ENCODE data around the gene PRKG1. TPM values are rescaled to one million over a fixed set of nuclear protein-coding genes. Genes with fewer than 3 reads are reported as not detected.

The PRKG1 gene
- total RNA-seq, 1 donor from 2014 or later: 17.9 TPM

GRCh38 chr10:52111101-52111891 is 1037.0 kb downstream of the PRKG1 start:
- Histone ChIP-seq H3K9me3 (no peaks in the 10 kb centered on the region), H3K4me1 (no peaks in the 10 kb centered on the region), H3K27ac (no peak overlapping the region), H3K36me3 (no peaks in the 10 kb centered on the region), H3K27me3 (no peaks in the 10 kb centered on the region), H3K4me3 (no peak overlapping the region)
- DNase-seq (ENCODE audit: extremely low spot score in 2 of 2): no peak
- intact Hi-C loops (cut with DNase I): no loop called here
- TF ChIP-seq POLR2A (IDR thresholded peaks at IDR 0.05): no peak
- TF ChIP-seq CTCF (IDR thresholded peaks at IDR 0.05): no peak
- no peak for TF ChIP-seq POLR2AphosphoS5 (IDR thresholded peaks at IDR 0.05; ENCODE audit: insufficient read depth in 1 of 2, low read depth in 1 of 2)

- no peaks in the 10 kb centered on the region for H3K27me3 ChIP-seq
- no peak overlapping the region for H3K27ac ChIP-seq
- no peak for DNase-seq (ENCODE audit: extremely low spot score in 2 of 2)
- intact Hi-C loops (cut with DNase I): loop anchor here (5.0 kb wide), 1 partner anchor 1189 kb away; no protein-coding TSS in a partner anchor
- no peaks in the 10 kb centered on the region for H3K9me3 ChIP-seq
- H3K36me3 ChIP-seq: no peaks in the 10 kb centered on the region
- H3K4me3 ChIP-seq: no peak overlapping the region
- TF ChIP-seq POLR2A (IDR thresholded peaks at IDR 0.05) (no peak), CTCF (IDR thresholded peaks at IDR 0.05) (no peak), POLR2AphosphoS5 (IDR thresholded peaks at IDR 0.05; ENCODE audit: insufficient read depth in 1 of 2, low read depth in 1 of 2) (no peak)
- H3K4me1 ChIP-seq: no peaks in the 10 kb centered on the region
Observed at GRCh38 chr10:52115823-52116222, 1041.5 kb downstream of the PRKG1 start.

DNA sequence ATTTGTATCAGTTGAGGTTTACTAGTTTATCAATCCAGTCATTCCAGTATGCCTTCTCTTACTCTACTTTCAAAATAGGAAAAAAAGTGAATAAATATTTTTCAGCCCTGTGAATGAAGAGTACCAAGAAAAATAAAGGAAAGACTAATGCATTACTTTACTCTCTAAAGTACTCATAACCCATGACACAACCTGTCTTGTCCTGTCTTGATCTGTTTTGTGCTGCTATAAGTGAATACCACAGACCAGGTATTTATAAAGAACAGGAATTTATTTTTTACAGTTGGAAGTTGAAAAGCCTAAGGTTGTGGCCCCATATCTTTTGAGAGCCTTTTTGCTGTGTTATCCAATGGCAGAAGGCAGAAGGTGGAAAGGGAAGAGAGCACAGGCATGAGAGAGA is 1045.2 kb downstream of the PRKG1 start:
- intact Hi-C loops (cut with DNase I): loop anchor here (5.0 kb wide), 1 partner anchor 1192 kb away; no protein-coding TSS in a partner anchor
- Histone ChIP-seq H3K4me3 (no peak overlapping the region), H3K4me1 (no peaks in the 10 kb centered on the region), H3K27ac (no peak overlapping the region), H3K36me3 (no peaks in the 10 kb centered on the region), H3K9me3 (no peaks in the 10 kb centered on the region), H3K27me3 (no peaks in the 10 kb centered on the region)
- no peak for TF ChIP-seq POLR2A (IDR thresholded peaks at IDR 0.05)
- no peak for TF ChIP-seq CTCF (IDR thresholded peaks at IDR 0.05)
- no peak for TF ChIP-seq POLR2AphosphoS5 (IDR thresholded peaks at IDR 0.05; ENCODE audit: insufficient read depth in 1 of 2, low read depth in 1 of 2)
- DNase-seq (ENCODE audit: extremely low spot score in 2 of 2): no peak

DNA sequence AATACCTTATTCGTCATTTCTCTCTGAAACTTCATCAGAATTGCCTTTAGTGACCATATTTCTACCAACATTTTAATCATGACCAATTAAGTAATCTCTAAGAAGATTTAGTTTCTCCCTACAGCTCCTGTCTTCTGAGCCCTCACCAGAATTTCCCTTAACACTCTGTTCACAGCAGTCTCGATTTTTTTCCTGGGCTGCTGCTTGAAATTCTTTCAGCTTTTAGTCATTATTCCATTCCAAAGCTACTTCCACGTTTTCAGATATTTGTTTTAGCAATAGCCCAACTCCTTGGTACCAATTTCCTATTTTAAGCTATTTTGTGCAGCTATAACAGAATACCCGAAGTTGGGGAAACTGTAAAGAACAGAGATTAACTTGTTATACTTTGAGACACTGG is 1047.4 kb downstream of the PRKG1 start:
- no peaks in the 10 kb centered on the region for H3K27me3 ChIP-seq
- no peaks in the 10 kb centered on the region for H3K36me3 ChIP-seq
- no peaks in the 10 kb centered on the region for H3K9me3 ChIP-seq
- no peaks in the 10 kb centered on the region for H3K4me1 ChIP-seq
- H3K27ac ChIP-seq: no peak overlapping the region
- no peak overlapping the region for H3K4me3 ChIP-seq
- intact Hi-C loops (cut with DNase I): no loop called here
- TF ChIP-seq POLR2A (IDR thresholded peaks at IDR 0.05): no peak
- no peak for TF ChIP-seq POLR2AphosphoS5 (IDR thresholded peaks at IDR 0.05; ENCODE audit: insufficient read depth in 1 of 2, low read depth in 1 of 2)
- TF ChIP-seq CTCF (IDR thresholded peaks at IDR 0.05): no peak
- DNase-seq (ENCODE audit: extremely low spot score in 2 of 2): no peak

DNA sequence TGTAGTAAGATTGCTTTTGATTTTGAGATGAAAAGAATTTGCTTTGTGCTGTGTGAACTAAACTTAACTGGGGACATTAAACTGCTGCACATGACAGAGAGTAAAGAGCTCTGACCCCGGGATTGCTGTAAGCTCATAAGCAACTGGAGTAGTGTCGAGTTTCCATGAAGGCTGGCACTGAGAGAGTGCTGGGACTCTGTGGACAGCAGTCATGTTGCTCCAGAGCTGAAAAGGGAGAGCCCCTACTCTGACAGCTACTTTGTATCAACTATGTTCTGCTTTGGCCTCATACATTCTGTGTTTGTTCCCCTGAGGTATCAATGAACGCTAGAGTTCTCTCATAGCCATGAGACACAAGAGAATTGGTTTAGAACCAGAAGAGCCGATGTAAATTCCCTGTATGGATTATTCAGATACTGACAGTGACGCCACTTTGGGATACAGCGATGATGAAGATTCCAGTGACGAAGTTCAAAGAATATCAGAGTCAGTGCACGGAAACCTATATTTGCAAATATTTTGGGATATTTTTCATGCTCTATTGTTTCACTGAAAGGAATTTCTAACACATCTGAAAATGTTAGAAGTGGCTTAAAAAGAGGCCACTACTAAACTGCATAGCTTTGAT is 1053.9 kb downstream of the PRKG1 start:
- Histone ChIP-seq H3K27ac (no peak overlapping the region), H3K9me3 (no peaks in the 10 kb centered on the region), H3K36me3 (no peaks in the 10 kb centered on the region), H3K4me1 (no peaks in the 10 kb centered on the region), H3K4me3 (no peak overlapping the region), H3K27me3 (no peaks in the 10 kb centered on the region)
- no peak for TF ChIP-seq CTCF (IDR thresholded peaks at IDR 0.05)
- no peak for TF ChIP-seq POLR2A (IDR thresholded peaks at IDR 0.05)
- no peak for TF ChIP-seq POLR2AphosphoS5 (IDR thresholded peaks at IDR 0.05; ENCODE audit: insufficient read depth in 1 of 2, low read depth in 1 of 2)
- intact Hi-C loops (cut with DNase I): no loop called here
- no peak for DNase-seq (ENCODE audit: extremely low spot score in 2 of 2)
